ENCODE results near the gene GATM. TPM values are rescaled to one million over a fixed set of nuclear protein-coding genes. Genes with fewer than 3 reads are reported as not detected.
A peak's percentile ranks its signal among the peaks of the same experiment; 100 is the strongest.

The GATM gene
- total RNA-seq, 1 donor from 2014 or later: 26.8 TPM

- Mint-ChIP-seq H3K4me1 (ENCODE audit: unreplicated experiment) (peaks cover 5% of the 10 kb centered on the region), H3K27ac (no peak overlapping the region), H3K9me3 (no peaks in the 10 kb centered on the region), H3K27me3 (no peaks in the 10 kb centered on the region), H3K36me3 (peaks cover 35% of the 10 kb centered on the region), H3K4me3 (no peak overlapping the region)
- TF ChIP-seq CTCF (conservative IDR thresholded peaks at IDR 0.05): no peak
- no peak for DNase-seq (ENCODE audit: extremely low spot score, unreplicated experiment)
Measured at GRCh38 chr15:45414215-45414885, 36.0 kb upstream of the GATM start.

- TF ChIP-seq CTCF (conservative IDR thresholded peaks at IDR 0.05): no peak
- Mint-ChIP-seq H3K4me1 (ENCODE audit: unreplicated experiment) (peaks cover 11% of the 10 kb centered on the region), H3K27me3 (no peaks in the 10 kb centered on the region), H3K4me3 (no peak overlapping the region), H3K27ac (no peak overlapping the region), H3K9me3 (no peaks in the 10 kb centered on the region), H3K36me3 (peaks cover 35% of the 10 kb centered on the region)
- DNase-seq (ENCODE audit: extremely low spot score, unreplicated experiment): no peak
Measured at GRCh38 chr15:45409596-45409995, 31.3 kb upstream of the GATM start.

DNA sequence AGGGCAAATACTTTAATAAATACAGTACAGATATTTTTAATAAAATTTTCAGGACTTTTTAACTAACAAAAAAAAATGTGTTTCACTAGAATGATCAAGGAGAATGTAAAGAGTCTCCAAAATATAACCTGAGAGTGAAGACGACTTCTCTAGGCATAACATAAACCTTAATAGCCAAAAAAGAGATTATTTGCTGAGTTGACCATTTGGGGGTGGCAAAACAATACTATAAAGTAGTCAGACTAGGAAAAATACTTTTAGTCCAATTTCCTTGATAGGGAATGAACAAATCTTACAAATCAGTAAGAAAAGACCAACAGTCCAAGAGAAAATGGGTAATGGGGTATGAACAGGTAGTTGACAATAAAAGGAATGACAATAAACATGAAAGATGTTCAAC lies 29.4 kb upstream of the GATM start:
- Mint-ChIP-seq H3K27me3 (no peaks in the 10 kb centered on the region), H3K4me3 (no peak overlapping the region), H3K27ac (no peak overlapping the region), H3K9me3 (no peaks in the 10 kb centered on the region), H3K4me1 (ENCODE audit: unreplicated experiment) (peaks cover 11% of the 10 kb centered on the region), H3K36me3 (peaks cover 23% of the 10 kb centered on the region)
- DNase-seq (ENCODE audit: extremely low spot score, unreplicated experiment): no peak
- no peak for TF ChIP-seq CTCF (conservative IDR thresholded peaks at IDR 0.05)

GRCh38 chr15:45402955-45403877 lies 24.9 kb upstream of the GATM start:
- H3K27ac Mint-ChIP-seq: peak overlapping the region; percentile 71
- peaks cover 4% of the 10 kb centered on the region for H3K27me3 Mint-ChIP-seq
- H3K36me3 Mint-ChIP-seq: peaks cover 10% of the 10 kb centered on the region
- no peaks in the 10 kb centered on the region for H3K9me3 Mint-ChIP-seq
- H3K4me1 Mint-ChIP-seq (ENCODE audit: unreplicated experiment): peaks cover 11% of the 10 kb centered on the region
- TF ChIP-seq CTCF (conservative IDR thresholded peaks at IDR 0.05): no peak
- peak overlapping the region; percentile 99 for H3K4me3 Mint-ChIP-seq
- DNase-seq (ENCODE audit: extremely low spot score, unreplicated experiment): no peak

GRCh38 chr15:45402162-45402954 lies 24.0 kb upstream of the GATM start:
- TF ChIP-seq CTCF (conservative IDR thresholded peaks at IDR 0.05): peak; percentile 14
- Mint-ChIP-seq H3K4me3 (peak overlapping the region; percentile 99), H3K4me1 (ENCODE audit: unreplicated experiment) (peaks cover 11% of the 10 kb centered on the region), H3K27me3 (peaks cover 8% of the 10 kb centered on the region), H3K36me3 (peaks cover 9% of the 10 kb centered on the region), H3K27ac (peak overlapping the region; percentile 86), H3K9me3 (no peaks in the 10 kb centered on the region)
- peak; percentile 96 for DNase-seq (ENCODE audit: extremely low spot score, unreplicated experiment)

Measured in type B pancreatic cell (in vitro differentiated cells).